IPS DF 4.7 (cell line): ENCODE data around the gene EGLN2.
A peak's percentile ranks its signal among the peaks of the same experiment; 100 is the strongest.
"Not testable (repeated sequence)": the region's sequence is repeated elsewhere in the genome, so short reads cannot be mapped to it uniquely, and the experiment has no call there.

ENCODE experiments used
- DNase-seq: peaks from one replicate; pipeline ENCODE4 v3.0.0-alpha.2; 2013; ENCODE audit warnings: low spot score; ENCODE audit errors: extremely low read depth

EGLN2 gene

DNA sequence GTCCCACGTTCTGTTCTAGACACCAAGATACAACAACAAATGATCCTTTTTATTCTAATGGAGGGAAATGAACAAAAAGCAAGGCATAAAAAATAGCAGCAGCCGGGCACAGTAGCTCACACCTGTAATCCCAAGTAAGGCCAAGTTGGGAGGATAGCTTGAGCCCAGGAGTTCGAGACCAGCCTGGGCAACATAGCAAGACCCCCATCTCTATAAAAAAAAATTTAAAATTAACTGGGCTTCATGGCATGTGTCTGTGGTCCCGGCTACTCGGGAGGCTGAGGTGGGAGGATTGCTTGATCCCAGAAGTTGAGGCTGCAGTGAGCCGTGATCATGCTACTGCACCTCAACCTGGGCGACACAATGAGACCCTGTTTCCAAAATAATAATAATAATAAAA lies 22.6 kb upstream of the EGLN2 start:
- DNase-seq, result no peak

DNA sequence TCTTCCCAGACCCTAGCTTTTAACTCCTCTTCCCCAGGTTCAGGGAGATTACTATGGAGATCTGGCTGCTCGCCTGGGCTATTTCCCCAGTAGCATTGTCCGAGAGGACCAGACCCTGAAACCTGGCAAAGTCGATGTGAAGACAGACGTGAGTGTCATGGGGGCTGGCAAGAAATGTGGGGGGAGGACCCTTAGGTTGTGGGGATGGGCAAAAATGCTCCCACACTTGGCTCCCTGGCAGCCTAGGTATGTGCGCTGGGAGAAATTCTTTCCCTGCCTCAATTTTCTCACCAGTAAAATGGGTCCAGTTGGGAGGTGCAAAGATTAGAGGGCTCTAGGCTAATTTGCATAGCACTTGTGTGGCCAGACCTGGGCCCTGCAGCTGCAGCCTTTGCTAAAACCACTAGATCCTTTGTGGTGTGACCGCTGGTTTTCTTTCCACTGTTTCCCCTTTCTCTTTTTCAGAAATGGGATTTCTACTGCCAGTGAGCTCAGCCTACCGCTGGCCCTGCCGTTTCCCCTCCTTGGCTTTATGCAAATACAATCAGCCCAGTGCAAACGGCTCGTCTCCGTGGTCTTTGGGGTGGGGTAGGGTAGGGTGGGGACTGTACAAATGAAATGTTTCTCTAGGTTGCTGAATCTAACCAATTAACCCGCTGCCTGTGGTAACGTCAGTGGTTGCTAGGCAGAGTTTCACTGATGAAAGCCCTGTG lies 21.9 kb upstream of the EGLN2 start:
- DNase-seq, result peak; percentile 76

- no peak for DNase-seq
These were observed 21.4 kb upstream of the EGLN2 start for GRCh38 chr19:40777645-40777936.

DNA sequence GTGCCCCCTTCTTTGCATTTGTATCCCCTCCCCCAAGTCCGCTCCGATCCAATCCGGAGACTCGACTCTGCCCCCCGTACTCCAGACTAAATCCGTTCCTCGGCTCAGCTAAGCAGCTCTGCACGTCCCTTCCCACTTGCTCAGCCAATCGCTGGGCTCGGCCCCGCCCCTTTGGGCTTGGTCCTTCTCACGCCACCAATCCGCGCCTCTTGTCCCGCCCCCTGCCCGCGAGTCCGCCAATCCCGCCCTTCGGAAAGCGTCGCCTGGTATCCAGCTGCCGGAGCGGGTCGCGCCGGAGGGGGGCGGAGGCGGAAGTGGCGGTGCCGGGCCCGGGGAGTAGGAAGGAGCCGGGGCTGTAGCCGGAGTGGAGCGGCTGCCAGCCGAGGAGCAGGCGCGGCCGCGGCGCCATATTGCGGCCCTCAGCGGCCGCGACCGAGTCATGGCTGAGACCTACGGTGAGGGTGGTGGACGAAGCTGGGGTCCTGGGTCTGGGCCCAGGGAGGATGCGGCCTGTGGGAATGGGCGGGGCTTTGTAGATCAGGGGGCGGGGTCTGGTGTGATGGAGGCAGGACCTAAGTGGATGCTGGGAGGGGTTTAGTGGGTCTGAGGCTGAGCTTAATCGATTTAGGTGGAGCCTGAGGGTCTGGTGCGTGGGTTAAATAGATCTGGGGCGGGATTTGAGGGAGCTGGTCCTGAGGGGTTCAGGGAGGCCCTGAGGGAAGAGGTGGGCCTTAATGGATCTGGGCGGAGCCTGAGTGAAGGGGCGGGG lies 20.9 kb upstream of the EGLN2 start, which contains the start of gene RAB4B:
Gene RAB4B, plus strand, starts transcription at position 311 of the 769 bp plus-strand sequence. Its CDS starts 129 bp downstream, at position 440.
- peak; percentile 98 for DNase-seq

GRCh38 chr19:40778706-40779284 lies 20.2 kb upstream of the EGLN2 start:
- DNase-seq, result peak; percentile 94

DNA sequence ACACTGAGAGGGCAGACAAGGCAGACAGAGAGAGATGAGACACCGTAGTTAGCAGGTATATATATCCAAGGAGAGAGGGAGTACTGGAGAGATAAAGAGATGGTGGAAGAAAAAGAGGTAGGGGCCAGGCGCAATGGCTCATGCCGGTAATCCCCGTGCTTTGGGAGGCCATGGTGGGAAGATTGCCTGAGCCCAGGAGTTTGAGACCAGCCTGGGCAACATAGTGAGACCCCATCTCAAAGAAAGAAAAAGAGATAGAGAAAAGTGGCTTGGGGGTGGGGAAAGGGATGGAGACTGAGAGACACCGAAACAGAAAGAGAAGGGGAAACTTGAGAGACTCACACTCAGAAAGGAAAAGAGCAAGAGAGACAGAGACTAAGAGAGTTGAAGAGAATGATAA lies 18.4 kb upstream of the EGLN2 start:
- DNase-seq, result no peak

DNA sequence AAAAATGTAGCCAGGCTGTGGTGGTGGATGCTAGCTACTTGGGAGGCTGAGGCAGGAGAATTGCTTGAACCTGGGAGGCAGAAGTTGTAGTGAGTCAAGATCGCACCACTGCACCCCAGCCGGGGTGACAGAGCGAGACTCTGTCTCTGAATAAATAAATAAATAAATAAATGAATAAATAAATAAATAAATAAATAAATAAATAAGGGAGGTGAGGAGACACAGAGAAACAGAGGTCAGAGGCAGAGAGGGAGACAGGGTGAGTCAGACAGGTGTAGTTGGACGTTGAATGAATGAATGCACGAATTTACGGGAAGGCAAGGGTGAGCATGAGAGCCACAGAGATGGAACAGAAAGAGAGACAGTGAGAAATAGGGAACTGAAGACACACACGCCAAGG lies 17.9 kb upstream of the EGLN2 start:
- no peak for DNase-seq

- DNase-seq, result no peak
These were observed 15.3 kb upstream of the EGLN2 start for GRCh38 chr19:40783711-40784110.

DNA sequence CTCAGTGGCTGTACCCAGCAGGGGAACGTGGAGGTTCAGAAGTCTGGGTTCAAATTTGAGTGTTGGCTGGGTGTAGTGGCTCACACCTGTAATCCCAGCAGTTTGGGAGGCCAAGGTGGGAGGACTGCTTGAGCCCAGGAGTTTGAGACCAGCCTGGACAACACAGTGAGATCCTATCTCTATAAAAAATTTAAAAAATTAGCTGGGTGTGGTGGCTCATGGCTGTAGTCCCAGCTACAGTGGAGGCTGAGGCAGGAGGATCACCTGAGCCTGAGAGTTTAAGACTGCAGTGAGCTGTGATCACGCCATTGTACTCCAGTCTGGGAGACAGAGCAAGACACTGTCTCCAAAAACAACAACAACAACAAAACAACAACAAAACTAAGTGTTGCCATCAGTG lies 14.8 kb upstream of the EGLN2 start:
- not testable (repeated sequence) for DNase-seq

GRCh38 chr19:40785526-40785925 lies 13.5 kb upstream of the EGLN2 start:
- DNase-seq, result no peak

DNA sequence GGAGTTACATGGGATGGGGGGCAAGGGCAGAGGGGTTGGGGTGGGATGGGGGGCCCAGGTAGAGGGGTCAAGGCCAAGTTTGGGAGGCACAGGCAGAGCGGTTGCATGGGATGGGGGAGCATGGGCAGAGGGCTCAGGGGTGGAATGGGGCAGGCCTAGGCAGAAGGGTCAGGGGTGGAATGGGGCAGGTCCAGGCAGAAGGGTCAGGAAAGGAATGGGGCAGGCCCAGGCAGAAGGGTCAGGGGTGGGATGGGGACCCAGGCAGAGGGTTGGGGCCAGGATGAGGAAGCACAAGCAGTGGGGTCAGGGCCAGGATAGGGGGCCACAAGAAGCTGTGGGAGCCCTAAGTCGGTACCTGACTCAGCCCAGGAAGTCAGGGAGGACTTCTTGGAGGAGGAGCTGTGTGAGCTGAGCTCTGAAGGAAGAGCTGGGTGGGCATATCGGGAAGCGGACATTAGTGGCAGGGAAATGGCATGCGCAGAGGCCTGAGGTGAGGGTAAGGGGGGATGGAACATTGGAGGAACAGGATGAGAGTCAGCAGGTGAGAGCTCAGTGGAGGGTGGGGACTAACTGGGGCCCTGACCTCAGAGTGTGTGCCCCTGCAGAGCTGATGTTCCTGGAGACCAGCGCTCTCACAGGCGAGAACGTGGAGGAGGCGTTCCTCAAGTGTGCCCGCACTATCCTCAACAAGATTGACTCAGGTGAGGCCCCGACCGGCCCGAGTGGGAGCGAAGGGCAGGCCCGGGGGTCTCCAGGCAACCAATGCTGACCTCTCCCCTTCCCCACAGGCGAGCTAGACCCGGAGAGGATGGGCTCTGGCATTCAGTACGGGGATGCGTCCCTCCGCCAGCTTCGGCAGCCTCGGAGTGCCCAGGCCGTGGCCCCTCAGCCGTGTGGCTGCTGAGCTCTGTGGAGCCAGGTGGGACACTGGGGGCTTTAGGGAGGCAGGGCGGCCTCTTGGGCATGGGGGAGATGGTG lies 12.6 kb upstream of the EGLN2 start:
- DNase-seq, result no peak

- DNase-seq, result no peak
These were observed 7.6 kb upstream of the EGLN2 start for GRCh38 chr19:40791349-40791748.

- no peak for DNase-seq
These were observed 7.0 kb upstream of the EGLN2 start for GRCh38 chr19:40791996-40792395.

- no peak for DNase-seq
These were observed 1.6 kb upstream of the EGLN2 start for GRCh38 chr19:40797166-40797962.

DNA sequence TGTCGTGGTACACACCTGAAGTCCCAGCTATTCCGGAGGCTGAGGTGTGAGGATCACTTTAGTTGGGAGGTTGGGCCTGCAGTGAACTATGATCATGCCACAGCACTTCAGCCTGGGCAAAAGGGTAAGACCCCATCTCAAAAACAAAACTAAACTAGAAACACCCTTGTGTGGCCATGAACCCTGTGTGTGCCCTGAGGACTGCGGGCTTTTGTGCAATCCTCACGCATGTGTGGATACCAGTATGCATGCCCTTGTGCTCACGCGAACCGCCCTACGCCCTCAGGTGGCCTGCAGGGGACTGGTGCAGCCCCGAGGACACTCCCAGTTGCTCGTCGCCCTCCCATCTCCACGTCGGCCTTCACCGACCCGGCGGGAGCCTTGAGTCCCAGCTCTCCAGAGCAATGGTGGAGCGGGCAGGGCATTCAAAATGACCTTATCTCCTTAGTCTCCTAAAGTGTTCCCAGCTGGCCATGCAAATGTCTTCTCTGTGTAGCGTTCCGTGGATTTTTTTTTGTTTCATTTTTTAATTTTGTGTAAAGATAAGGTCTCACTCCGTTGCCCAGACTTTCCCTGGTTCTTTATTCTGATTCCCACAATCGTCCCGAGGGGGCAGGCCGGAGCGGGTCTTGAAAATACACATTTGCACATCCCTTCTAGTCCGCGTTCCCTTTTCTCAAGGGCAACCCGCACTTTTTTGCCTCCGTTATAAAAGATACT lies 868 bp upstream of the EGLN2 start:
- DNase-seq, result no peak

DNA sequence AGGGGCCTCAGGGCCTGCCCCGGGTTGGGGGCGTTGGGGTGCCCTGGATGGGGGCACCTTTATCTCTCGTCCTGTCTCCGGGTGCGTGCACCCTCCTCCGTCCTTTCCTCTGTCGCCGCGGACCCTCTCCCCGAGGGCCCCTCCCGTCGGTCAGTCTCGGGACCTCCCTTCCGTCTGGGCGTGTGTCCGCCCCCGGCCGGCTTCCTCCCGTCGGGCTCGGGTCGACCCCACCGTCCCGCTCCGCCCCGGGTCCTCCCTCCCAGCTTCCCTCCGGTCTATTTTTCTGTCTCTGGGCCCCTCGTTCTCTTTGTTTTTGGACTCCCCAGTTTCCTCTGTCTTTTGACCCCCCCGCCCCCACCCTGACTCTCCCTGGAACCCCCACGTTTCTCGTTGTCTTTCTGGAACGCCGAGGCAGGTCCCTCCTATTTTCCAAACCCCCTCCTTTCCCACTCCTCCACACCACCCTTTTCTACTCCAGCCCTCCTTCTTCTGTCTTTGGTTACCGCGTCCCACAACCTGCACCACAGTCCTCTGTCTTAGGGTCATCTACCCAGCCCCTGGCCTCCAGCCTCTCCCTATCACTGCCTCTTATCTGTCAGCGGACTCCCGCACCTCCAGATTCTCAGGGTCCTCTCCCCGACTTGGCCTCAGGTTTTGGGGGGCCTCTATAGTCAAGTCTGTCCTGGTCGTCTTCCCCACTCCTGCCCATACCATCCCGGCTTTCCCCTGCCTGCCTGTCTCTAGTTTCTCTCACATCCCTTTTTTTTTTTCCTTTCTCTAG lies 757 bp downstream of the EGLN2 start:
- DNase-seq, result no peak

DNA sequence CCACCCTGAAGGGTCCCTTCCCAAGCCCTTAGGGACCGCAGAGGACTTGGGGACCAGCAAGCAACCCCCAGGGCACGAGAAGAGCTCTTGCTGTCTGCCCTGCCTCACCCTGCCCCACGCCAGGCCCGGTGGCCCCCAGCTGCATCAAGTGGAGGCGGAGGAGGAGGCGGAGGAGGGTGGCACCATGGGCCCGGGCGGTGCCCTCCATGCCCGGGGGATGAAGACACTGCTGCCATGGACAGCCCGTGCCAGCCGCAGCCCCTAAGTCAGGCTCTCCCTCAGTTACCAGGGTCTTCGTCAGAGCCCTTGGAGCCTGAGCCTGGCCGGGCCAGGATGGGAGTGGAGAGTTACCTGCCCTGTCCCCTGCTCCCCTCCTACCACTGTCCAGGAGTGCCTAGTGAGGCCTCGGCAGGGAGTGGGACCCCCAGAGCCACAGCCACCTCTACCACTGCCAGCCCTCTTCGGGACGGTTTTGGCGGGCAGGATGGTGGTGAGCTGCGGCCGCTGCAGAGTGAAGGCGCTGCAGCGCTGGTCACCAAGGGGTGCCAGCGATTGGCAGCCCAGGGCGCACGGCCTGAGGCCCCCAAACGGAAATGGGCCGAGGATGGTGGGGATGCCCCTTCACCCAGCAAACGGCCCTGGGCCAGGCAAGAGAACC lies 1.5 kb downstream of the EGLN2 start:
- no peak for DNase-seq

- DNase-seq, result no peak
These were observed 2.0 kb downstream of the EGLN2 start for GRCh38 chr19:40800997-40801377.
